Measurements from ENCODE around the gene FFAR4. TPM values are rescaled to one million over a fixed set of nuclear protein-coding genes. Genes with fewer than 3 reads are reported as not detected.

The FFAR4 gene
- total RNA-seq, 1 experiment from 2014 or later = not detected

- no peak for DNase-seq (ENCODE audit: low read depth)
- in situ Hi-C loops (cut with HindIII; ENCODE audit: low pct_unique_long_range_greater_than_20kb, low sequenced_read_pairs) = no loop called here
These were observed 28.1 kb downstream of the FFAR4 start for GRCh38 chr10:93594518-93594917.

- in situ Hi-C loops (cut with HindIII; ENCODE audit: low pct_unique_long_range_greater_than_20kb, low sequenced_read_pairs) = no loop called here
- peak; percentile 14 for DNase-seq (ENCODE audit: low read depth)
These were observed 29.1 kb downstream of the FFAR4 start for GRCh38 chr10:93595378-93596161.

- no peak for DNase-seq (ENCODE audit: low read depth)
- in situ Hi-C loops (cut with HindIII; ENCODE audit: low pct_unique_long_range_greater_than_20kb, low sequenced_read_pairs) = no loop called here
These were observed 30.1 kb downstream of the FFAR4 start for GRCh38 chr10:93596539-93596938.

DNA sequence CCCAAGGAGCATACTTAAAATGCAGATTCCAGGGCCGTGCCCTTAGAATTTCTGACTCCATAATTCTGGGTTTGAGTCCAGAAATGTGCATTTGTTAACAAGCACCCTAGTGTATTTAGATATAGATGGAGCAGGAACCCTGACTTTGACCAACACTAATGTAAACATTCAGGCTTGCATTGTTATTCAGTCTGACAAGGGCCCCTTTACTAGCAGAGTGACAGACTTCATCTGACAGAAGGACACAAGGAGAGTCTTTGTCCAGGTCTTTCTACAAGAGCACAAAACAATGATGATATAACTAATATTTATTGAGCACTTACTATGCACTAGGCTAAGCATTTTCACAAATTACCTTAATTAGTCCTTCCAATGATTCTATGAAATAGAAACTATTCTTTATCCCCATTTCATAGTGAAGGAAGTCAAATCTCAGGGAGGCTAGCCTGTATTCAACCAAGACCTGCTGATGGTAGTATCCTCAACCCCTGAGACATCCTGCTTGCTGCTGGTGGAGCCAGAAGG, 30.7 kb downstream of the FFAR4 start:
- no peak for DNase-seq (ENCODE audit: low read depth)
- in situ Hi-C loops (cut with HindIII; ENCODE audit: low pct_unique_long_range_greater_than_20kb, low sequenced_read_pairs) = no loop called here

- no peak for DNase-seq (ENCODE audit: low read depth)
These were observed 31.7 kb downstream of the FFAR4 start for GRCh38 chr10:93598157-93598556.

GRCh38 chr10:93599335-93599734, 32.9 kb downstream of the FFAR4 start:
- no peak for DNase-seq (ENCODE audit: low read depth)
- in situ Hi-C loops (cut with HindIII; ENCODE audit: low pct_unique_long_range_greater_than_20kb, low sequenced_read_pairs) = no loop called here

More at GRCh38 chr10:93598157-93598556, 31.7 kb downstream of the FFAR4 start:
- in situ Hi-C loops (cut with HindIII; ENCODE audit: low pct_unique_long_range_greater_than_20kb, low sequenced_read_pairs) = no loop called here

DNA sequence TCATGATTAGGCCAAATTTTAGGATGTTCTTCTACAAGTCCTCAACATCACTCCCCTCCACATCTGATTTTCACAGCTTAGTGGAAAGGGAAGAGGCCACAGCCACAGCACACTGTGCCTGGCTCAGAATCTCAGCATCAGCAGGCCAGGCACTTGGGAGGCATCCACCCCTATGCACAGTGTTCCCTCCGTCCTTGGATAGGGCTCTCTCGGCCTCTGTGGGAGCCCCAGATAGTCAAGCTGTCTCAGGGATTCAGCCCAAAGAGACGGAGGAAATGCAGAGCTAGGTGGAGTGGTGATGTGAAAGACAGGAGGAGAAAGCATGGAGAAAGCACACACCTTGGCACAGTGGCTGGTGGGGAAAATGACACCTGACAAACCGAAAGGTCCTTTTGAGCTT, 33.3 kb downstream of the FFAR4 start:
- in situ Hi-C loops (cut with HindIII; ENCODE audit: low pct_unique_long_range_greater_than_20kb, low sequenced_read_pairs) = no loop called here
- DNase-seq (ENCODE audit: low read depth) = no peak

DNA sequence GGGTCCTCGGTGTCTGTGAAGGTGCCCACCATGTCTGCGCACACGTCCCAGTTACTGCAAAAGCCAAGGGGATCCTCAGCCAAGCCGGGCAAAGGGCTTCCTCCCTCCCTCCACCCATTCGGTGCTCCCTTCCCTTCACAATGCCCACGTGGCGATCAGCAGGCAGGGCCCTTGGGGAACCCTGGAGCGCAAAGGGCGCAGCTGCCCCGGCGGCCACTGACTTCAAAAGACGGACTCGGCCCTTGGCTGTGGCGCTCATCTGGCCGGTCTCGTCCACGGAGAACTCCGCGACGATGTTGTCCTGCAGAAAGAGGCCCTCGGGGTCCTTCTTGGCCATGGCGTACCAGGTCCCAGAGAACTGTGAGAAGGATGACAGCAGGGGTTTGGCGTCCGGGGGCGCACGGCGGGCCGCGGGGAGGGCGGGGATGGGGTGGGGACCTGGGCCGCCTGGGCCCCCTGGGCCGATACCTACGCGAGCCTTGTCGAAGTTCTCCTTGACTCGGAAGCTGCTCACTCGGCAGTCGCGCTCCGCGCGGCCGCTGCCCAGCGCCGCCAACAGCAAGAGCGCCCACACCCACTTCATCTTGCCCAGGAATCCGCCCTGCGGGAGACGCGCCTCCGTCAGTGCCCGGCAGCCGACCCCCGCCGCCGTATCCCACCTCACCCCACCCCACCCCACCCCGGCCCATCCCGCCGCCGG, 34.1 kb downstream of the FFAR4 start:
- in situ Hi-C loops (cut with HindIII; ENCODE audit: low pct_unique_long_range_greater_than_20kb, low sequenced_read_pairs) = no loop called here
- DNase-seq (ENCODE audit: low read depth) = no peak

DNA sequence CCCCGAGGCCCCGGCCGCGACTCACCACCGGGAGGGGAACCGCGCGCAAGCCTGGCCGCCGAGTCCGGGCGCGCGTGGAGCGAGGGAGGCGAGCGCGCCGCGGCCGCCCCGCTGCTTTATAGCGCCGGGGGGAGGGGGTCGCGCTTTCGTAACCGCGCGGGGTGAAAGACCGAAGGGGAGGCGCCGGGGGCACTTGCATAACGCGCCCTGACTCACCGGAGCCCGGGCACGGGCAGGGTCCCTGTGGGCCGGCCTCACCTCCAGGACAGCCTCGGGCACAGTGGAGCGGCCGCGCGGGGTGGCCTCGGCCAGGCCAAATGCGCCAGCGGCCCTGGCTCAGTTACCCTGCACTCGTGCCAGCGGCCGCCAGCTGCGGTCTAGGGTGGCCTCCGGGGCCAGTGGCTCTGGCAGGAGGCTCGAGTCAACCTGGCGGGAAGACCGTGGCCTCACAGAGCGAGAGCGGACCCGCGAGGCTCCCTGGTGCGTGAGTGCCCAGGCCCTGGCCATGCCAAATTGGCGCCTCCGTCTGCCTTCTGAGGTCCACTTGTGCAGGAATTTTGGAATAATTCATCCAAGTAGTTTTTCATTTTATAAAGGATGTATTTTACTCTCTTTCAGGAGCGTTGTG, 34.8 kb downstream of the FFAR4 start, which contains the start of gene RBP4:
RBP4 (minus strand) TSS at position 90 of the 628 bp plus-strand sequence. CDS start 207 bp downstream, outside the sequence.
- DNase-seq (ENCODE audit: low read depth) = no peak
- in situ Hi-C loops (cut with HindIII; ENCODE audit: low pct_unique_long_range_greater_than_20kb, low sequenced_read_pairs) = no loop called here

DNA sequence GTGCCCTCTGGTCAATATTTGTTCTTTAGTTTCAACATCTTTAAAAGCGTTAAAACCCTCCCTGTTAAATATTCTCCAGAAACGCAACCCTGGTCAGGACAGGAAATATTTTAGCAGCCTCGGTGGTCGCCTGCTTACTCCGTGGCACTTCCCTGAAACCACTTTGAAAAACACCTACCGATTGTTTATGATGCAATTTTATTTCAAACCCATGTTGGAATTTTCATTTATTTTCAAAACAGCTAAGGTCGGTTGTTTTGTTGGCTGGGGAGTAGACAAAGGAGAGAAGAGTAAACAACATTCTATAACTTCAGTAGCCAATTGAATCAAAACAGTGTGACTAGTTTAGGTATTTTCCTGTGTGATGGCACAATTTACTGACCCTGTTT, 35.3 kb downstream of the FFAR4 start:
- in situ Hi-C loops (cut with HindIII; ENCODE audit: low pct_unique_long_range_greater_than_20kb, low sequenced_read_pairs) = no loop called here
- no peak for DNase-seq (ENCODE audit: low read depth)

GRCh38 chr10:93603023-93603422, 36.6 kb downstream of the FFAR4 start:
- in situ Hi-C loops (cut with HindIII; ENCODE audit: low pct_unique_long_range_greater_than_20kb, low sequenced_read_pairs) = no loop called here
- DNase-seq (ENCODE audit: low read depth) = no peak

GRCh38 chr10:93604146-93604545, 37.7 kb downstream of the FFAR4 start:
- in situ Hi-C loops (cut with HindIII; ENCODE audit: low pct_unique_long_range_greater_than_20kb, low sequenced_read_pairs) = no loop called here
- no peak for DNase-seq (ENCODE audit: low read depth)

DNA sequence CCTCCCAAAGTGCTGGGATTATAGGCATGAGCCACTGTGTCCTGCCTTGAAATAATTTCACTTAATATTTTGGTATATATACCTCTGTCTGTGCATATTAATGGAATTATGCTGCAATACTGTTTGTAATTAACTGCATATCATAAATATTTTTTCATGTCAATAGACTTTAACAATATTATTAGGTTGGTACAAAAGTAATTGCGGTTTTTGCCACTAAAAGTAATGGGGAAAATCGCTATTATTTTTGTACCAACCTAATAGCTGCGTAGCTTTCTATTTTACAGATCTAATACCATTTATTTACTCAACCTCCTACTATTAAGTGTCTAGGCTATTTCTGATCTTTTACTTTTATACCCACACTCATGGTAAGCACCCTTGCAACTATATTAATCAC, 42.0 kb downstream of the FFAR4 start:
- in situ Hi-C loops (cut with HindIII; ENCODE audit: low pct_unique_long_range_greater_than_20kb, low sequenced_read_pairs) = no loop called here
- no peak for DNase-seq (ENCODE audit: low read depth)

DNA sequence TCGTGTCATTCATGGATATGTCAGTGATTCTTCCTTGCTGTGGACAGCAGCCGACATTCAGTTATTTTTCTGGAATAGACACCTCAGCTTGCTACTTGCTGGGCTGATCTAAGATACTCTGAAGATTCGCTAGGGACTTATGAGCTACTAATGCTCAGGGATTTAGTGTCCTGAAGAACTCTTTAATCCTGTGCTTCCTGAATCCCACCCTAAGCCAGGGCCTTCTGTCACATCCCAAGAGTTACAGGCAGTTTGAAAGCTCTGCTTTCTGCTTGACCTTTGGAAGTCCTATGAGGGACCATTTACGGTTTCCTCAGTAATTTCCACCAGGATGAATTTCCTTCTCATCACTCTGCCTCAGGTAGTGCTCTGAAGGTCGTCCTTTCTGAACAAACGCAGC, 45.8 kb downstream of the FFAR4 start, which contains the start of gene PDE6C:
PDE6C (plus strand) TSS at position 227 of the 400 bp plus-strand sequence. CDS start 189 bp downstream, outside the sequence.
- no peak for DNase-seq (ENCODE audit: low read depth)
- in situ Hi-C loops (cut with HindIII; ENCODE audit: low pct_unique_long_range_greater_than_20kb, low sequenced_read_pairs) = no loop called here

GRCh38 chr10:93613126-93613525, 46.7 kb downstream of the FFAR4 start:
- no peak for DNase-seq (ENCODE audit: low read depth)
- in situ Hi-C loops (cut with HindIII; ENCODE audit: low pct_unique_long_range_greater_than_20kb, low sequenced_read_pairs) = no loop called here

DNA sequence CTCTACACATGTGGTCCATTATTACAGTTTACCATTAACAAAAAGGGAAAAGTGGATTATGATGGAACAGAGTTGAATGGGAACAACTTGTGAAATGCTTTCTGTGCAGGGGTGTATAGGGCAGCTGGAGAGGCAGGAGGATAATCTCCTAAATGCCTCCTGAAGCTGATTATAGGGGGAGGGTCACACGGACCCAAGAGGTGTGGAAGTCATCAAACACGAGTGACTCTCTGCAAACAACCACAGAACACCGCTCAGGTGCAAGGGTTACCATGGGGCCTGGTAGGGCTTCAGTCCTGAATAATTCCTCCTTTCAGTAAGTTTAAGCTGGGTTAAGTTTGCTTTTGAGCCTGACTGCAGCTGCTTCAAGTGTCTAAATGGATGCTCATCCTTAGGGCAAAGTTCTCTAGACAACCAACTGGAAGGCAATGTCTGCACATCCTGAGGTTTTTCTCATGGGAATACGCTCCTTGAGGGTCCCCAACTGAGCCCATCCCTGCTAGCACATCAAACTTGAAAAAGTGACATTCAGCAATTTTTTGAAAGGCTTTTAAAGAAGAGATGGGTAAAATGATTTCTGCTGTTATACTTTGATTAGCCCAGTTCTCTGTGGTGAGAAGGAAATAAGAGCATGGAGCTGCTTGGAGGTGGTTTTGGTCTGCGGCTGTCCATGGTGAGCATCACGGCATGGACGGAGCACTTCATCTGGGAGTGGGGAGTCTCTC, 47.8 kb downstream of the FFAR4 start:
- in situ Hi-C loops (cut with HindIII; ENCODE audit: low pct_unique_long_range_greater_than_20kb, low sequenced_read_pairs) = no loop called here
- no peak for DNase-seq (ENCODE audit: low read depth)

GRCh38 chr10:93615576-93616235, 49.2 kb downstream of the FFAR4 start:
- in situ Hi-C loops (cut with HindIII; ENCODE audit: low pct_unique_long_range_greater_than_20kb, low sequenced_read_pairs) = no loop called here
- DNase-seq (ENCODE audit: low read depth) = no peak

GRCh38 chr10:93620925-93621324, 54.5 kb downstream of the FFAR4 start:
- DNase-seq (ENCODE audit: low read depth) = no peak
- in situ Hi-C loops (cut with HindIII; ENCODE audit: low pct_unique_long_range_greater_than_20kb, low sequenced_read_pairs) = no loop called here
